Osteocyte (in vitro differentiated cells): ENCODE measurements around the gene SFT2D3. TPM values are rescaled to one million over a fixed set of nuclear protein-coding genes. Genes with fewer than 3 reads are reported as not detected.

Source experiments
- DNase-seq: peaks from one replicate; pipeline ENCODE4 v3.0.0; 2021; ENCODE audit warnings: mixed read lengths; ENCODE audit not compliant: unreplicated experiment; ENCODE audit errors: extremely low spot score
- H3K27ac Mint-ChIP-seq: one replicate; pipeline ENCODE4 v1.8.0; 2021; ENCODE audit warnings: mild to moderate bottlenecking, mixed read lengths; ENCODE audit not compliant: unreplicated experiment
- H3K27me3 Mint-ChIP-seq: one replicate; pipeline ENCODE4 v1.8.0; 2021; ENCODE audit warnings: mixed read lengths; ENCODE audit not compliant: unreplicated experiment
- H3K36me3 Mint-ChIP-seq: one replicate; pipeline ENCODE4 v1.8.0; 2021; ENCODE audit warnings: mixed read lengths; ENCODE audit not compliant: unreplicated experiment
- H3K4me1 Mint-ChIP-seq: one replicate; pipeline ENCODE4 v1.8.0; 2021; ENCODE audit warnings: mixed read lengths; ENCODE audit not compliant: unreplicated experiment
- H3K4me3 Mint-ChIP-seq: one replicate; pipeline ENCODE4 v1.8.0; 2021; ENCODE audit warnings: mild to moderate bottlenecking, moderate library complexity, mixed read lengths; ENCODE audit not compliant: unreplicated experiment
- H3K9me3 Mint-ChIP-seq: one replicate; pipeline ENCODE4 v1.8.0; 2021; ENCODE audit warnings: mixed read lengths; ENCODE audit not compliant: unreplicated experiment
- total RNA-seq: library from RNA; stranded (reverse); gene quantifications from 2 replicates; pipeline ENCODE4 v1.2.1, GENCODE V29; 2021
- TF ChIP-seq, protein P1 (sequence below): fragments of 200-600 bp; sonication (generic); IDR thresholded peaks from 2 replicates; pipeline ENCODE4 v1.5.0; 2021; ENCODE audit warnings: antibody characterized with exemption, mild to moderate bottlenecking, moderate library complexity

Gene SFT2D3
- total RNA-seq, 1 donor from 2014 or later = 8.4 TPM

DNA sequence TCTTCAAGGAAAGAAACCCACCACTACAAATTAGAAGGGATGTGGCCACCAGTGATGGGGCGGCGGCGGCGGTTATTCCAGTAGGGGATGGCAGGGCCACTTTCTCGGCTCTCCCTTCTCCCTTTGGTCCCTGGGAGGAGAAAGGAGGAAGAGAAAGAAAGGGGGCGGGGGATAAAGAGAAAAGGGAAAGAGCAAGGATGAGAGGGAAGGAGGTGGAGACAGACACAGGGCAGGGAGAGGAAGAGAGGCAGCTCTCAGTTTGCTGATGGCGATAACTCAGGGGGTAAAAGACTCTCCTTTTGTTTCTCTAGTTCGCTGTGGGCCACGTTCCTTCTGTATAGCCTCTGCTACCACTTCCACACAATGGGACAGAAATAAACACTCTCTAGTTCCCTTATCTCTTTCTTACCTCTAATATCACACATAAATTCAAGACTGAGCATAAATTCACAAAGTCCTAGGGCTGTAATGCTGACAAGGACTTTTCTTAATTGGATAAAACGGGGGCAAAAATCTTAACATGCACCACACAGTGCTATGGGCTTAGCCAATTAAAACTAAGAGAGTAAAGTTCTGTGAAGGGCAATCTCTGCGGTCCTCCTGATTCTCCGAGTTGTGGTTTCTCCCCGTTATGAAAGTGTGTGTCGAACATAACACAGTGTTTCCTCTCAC, 14.6 kb downstream of the SFT2D3 start:
- no peak overlapping the region for H3K4me3 Mint-ChIP-seq
- H3K27ac Mint-ChIP-seq = no peak overlapping the region
- H3K4me1 Mint-ChIP-seq = peaks cover 2% of the 10 kb centered on the region
- H3K9me3 Mint-ChIP-seq = no peaks in the 10 kb centered on the region
- H3K27me3 Mint-ChIP-seq = no peaks in the 10 kb centered on the region
- peaks cover 19% of the 10 kb centered on the region for H3K36me3 Mint-ChIP-seq
- TF ChIP-seq, protein P1, sequence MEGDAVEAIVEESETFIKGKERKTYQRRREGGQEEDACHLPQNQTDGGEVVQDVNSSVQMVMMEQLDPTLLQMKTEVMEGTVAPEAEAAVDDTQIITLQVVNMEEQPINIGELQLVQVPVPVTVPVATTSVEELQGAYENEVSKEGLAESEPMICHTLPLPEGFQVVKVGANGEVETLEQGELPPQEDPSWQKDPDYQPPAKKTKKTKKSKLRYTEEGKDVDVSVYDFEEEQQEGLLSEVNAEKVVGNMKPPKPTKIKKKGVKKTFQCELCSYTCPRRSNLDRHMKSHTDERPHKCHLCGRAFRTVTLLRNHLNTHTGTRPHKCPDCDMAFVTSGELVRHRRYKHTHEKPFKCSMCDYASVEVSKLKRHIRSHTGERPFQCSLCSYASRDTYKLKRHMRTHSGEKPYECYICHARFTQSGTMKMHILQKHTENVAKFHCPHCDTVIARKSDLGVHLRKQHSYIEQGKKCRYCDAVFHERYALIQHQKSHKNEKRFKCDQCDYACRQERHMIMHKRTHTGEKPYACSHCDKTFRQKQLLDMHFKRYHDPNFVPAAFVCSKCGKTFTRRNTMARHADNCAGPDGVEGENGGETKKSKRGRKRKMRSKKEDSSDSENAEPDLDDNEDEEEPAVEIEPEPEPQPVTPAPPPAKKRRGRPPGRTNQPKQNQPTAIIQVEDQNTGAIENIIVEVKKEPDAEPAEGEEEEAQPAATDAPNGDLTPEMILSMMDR = no peak
- no peak for DNase-seq

DNA sequence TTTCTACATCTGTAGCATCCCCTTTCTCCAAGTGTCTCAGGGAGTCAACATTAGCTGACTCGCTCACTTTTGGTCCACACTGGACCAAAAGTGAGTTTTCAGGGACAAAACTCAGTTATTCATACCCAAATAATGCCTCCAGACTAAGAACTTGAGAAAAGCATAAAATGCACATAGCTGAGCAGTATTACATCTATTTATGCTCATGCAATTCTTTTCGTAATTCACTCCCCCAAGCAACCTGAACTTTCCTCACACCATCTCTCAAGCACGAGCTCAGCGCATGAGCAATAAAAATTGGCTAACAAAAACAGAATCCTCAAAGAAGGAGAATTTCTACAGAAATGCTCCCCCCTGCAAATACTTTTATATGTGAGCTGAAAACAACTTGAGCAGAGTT, 17.0 kb downstream of the SFT2D3 start:
- no peak overlapping the region for H3K27ac Mint-ChIP-seq
- DNase-seq = no peak
- peaks cover 26% of the 10 kb centered on the region for H3K36me3 Mint-ChIP-seq
- no peaks in the 10 kb centered on the region for H3K27me3 Mint-ChIP-seq
- H3K9me3 Mint-ChIP-seq = no peaks in the 10 kb centered on the region
- peaks cover 2% of the 10 kb centered on the region for H3K4me1 Mint-ChIP-seq
- no peak overlapping the region for H3K4me3 Mint-ChIP-seq
- TF ChIP-seq, protein P1 = no peak

DNA sequence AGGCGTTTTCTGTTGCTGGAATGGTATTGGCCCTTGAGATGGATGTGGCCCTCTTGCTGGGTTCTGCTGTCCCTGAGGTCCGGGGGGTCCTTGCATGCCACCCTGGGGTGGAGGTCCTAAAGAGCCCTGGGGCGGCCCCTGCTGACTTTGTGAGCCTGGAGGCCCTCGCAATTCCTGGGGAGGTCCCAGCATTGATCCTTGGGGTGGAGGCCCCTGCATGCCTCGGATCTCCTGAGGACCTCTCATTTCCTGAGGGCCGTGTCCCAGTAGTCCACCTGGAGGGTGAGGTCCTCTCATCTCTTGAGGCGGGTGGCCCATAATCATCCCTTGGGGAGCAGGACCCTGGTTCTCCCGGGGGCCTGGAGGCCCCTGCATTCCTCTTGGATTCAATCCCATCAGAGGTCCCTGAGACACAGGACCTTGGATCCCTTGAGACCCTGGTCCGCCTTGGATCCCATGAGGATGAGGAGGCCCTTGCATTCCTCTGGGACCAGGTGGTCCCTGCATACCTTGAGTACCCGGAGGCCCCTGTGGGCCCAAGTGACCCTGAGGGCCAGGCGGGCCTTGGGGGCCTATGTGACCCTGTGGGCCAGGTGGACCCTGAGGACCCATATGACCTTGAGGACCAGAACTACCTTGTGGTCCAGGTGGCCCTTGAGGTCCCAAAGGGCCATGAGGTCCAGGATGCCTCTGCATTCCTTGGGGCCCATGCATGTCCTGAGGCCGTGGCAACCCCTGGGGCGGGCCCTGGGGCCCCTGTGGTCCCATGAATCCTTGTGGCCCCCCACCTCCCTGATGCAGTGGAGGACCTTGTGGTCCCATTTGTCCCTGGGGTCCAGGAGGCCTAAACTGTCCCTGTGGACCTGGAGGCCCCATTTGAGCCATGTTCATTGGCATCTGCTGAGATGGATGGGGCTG, 18.3 kb downstream of the SFT2D3 start:
- TF ChIP-seq, protein P1 = no peak
- Mint-ChIP-seq H3K9me3 (no peaks in the 10 kb centered on the region), H3K27me3 (no peaks in the 10 kb centered on the region), H3K36me3 (peaks cover 30% of the 10 kb centered on the region), H3K4me1 (peaks cover 2% of the 10 kb centered on the region), H3K4me3 (no peak overlapping the region), H3K27ac (no peak overlapping the region)
- DNase-seq = peak; percentile 73

DNA sequence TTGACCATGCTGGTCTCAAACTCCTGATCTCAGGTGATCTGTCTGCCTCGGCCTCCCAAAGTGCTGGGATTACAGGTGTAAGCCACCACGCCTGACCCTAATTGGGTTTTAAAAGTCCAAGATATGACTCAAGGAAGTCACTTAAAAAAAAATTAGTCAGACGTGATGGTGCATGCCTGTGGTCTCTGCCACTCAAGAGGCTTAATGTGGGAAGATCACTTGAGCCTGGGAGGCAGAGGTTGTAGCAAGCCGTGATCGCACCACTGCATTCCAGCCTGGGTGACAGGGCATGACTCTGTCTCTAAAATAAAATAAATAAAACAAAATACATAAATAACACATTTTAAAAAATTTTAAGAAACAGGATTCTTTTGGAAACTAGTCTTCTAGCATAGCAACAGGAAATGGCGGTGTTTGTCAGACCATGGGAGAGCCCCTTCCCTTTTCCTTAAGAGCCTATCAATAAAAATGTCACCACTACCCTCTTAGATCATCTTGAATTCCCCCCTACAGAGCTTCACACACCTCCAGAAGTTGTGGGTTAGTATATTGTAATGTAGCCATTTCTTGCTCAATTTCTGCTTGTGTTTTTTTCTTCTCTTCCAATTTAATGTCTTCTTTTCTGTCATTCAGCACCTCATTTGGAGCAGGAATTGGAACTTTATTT, 20.1 kb downstream of the SFT2D3 start:
- Mint-ChIP-seq H3K27ac (no peak overlapping the region), H3K4me1 (no peaks in the 10 kb centered on the region), H3K36me3 (peaks cover 30% of the 10 kb centered on the region), H3K9me3 (no peaks in the 10 kb centered on the region), H3K27me3 (no peaks in the 10 kb centered on the region), H3K4me3 (no peak overlapping the region)
- no peak for DNase-seq
- TF ChIP-seq, protein P1 = no peak

DNA sequence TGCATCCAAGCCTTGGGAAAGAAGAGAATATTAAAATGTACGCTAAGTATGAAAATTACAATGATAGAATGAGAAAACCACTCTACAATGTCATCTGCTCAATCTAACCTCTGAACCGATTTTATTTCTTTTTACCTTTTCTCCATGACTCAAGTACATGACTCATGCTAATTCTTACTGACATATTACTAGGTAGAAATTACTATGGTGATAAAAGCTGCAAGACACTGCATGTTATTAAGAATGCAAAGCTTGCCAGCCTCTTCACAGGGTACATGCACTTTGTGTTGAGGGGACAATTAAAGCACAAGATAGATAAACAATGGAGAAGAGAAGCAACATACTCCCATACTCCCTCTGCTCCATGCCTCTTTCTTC, 20.7 kb downstream of the SFT2D3 start:
- H3K27me3 Mint-ChIP-seq = no peaks in the 10 kb centered on the region
- H3K27ac Mint-ChIP-seq = no peak overlapping the region
- no peaks in the 10 kb centered on the region for H3K9me3 Mint-ChIP-seq
- TF ChIP-seq, protein P1 = no peak
- DNase-seq = no peak
- H3K4me1 Mint-ChIP-seq = no peaks in the 10 kb centered on the region
- H3K4me3 Mint-ChIP-seq = no peak overlapping the region
- peaks cover 27% of the 10 kb centered on the region for H3K36me3 Mint-ChIP-seq
